ENCODE data around the gene ARHGAP6.
A peak's percentile ranks its signal among the peaks of the same experiment; 100 is the strongest.

The ARHGAP6 gene

DNA sequence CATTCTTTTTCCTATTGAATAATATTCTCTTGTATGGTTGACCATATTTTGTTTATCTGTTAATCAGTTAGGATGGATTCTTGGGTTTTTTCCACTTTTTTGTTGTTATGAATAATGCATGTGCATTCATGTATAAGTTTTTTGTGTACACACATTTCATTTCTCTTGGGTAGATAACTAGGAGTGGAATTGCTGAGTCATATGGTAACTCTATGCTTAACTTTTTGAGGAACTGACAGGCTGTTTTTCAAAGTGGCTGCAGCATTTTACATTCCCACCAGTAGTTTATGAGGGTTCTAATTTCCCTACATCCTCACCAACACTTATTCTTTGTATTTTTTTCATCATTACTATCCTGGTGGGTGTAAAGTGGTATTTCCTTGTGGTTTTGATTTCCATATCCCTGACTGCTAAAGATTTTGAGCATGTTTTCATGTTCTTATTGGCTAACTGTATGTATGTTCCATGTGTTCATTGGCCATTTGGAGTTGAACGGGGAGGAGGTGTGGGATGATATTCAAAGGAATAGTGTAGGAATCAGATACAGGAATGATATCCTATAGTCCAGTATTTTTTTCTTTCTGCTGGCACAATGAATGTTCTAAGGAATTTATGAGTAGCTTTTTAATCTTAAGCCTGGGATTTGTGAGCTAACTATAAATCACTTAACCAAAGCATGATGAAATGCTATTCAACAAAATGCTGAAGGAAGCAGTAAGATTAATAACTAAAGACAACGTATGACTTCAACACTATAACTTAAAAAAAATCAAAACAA, 258.2 kb downstream of the ARHGAP6 start:
- in situ Hi-C loops (cut with HindIII; ENCODE audit: low sequenced_read_pairs), result no loop called here
- TF ChIP-seq, protein P1, sequence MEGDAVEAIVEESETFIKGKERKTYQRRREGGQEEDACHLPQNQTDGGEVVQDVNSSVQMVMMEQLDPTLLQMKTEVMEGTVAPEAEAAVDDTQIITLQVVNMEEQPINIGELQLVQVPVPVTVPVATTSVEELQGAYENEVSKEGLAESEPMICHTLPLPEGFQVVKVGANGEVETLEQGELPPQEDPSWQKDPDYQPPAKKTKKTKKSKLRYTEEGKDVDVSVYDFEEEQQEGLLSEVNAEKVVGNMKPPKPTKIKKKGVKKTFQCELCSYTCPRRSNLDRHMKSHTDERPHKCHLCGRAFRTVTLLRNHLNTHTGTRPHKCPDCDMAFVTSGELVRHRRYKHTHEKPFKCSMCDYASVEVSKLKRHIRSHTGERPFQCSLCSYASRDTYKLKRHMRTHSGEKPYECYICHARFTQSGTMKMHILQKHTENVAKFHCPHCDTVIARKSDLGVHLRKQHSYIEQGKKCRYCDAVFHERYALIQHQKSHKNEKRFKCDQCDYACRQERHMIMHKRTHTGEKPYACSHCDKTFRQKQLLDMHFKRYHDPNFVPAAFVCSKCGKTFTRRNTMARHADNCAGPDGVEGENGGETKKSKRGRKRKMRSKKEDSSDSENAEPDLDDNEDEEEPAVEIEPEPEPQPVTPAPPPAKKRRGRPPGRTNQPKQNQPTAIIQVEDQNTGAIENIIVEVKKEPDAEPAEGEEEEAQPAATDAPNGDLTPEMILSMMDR (IDR thresholded peaks at IDR 0.05; ENCODE audit: low read depth, low read length, missing control alignments), result no peak
- no peak for DNase-seq (ENCODE audit: low read depth)
- no peak overlapping the region for H3K4me3 ChIP-seq (ENCODE audit: low read depth, low read length)

DNA sequence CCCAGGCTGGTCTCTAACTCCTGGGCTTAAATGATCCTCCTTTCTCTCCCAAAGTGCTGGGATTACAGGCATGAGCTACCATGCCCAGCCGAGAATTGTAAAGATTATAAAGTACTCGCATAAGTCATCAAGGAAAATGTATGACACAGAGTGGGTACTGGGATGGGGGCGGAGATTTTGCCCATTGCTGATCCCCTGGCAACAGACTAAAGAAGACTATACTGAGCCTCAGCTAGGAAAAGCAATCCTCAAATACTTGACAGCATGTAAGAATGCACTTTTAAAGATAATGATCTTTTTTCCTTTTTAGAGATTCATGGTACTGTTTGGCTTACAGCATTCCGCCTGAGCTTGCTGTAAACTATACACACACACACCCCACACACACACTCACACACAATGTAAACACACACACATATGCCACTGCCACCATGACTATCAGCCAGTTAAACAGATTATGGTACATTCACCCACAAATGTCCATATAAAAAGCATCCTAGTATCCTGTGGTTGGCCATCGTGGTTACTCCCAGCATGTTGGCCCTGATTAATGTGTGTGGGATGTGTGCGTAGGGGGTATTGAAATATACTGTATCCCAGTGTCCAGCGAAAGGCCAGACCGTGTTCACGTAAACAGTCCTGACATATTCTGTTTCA, 259.5 kb downstream of the ARHGAP6 start:
- DNase-seq (ENCODE audit: low read depth), result peak; percentile 35
- no peak overlapping the region for H3K4me3 ChIP-seq (ENCODE audit: low read depth, low read length)
- TF ChIP-seq, protein P1 (IDR thresholded peaks at IDR 0.05; ENCODE audit: low read depth, low read length, missing control alignments), result no peak
- in situ Hi-C loops (cut with HindIII; ENCODE audit: low sequenced_read_pairs), result no loop called here

DNA sequence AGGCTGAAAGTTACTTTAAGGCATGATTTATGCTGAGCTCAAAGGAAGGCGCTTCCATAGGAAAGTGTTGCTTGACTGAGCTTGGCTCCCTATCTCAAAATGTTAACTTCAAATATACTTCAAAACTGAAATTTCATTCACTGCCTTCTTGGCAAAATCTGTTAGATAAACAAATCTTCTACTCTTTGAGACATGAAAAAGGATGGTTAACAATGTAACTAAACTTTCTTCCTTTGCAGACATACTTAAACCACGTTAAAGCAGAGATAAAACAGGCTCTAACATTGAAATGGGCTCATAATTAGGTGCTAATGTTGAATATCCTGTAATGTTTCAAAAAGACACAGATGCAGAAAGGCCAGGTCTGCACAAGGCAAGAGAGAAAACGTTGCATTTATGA, 262.1 kb downstream of the ARHGAP6 start:
- TF ChIP-seq, protein P1 (IDR thresholded peaks at IDR 0.05; ENCODE audit: low read depth, low read length, missing control alignments), result no peak
- in situ Hi-C loops (cut with HindIII; ENCODE audit: low sequenced_read_pairs), result no loop called here
- DNase-seq (ENCODE audit: low read depth), result no peak
- no peak overlapping the region for H3K4me3 ChIP-seq (ENCODE audit: low read depth, low read length)

DNA sequence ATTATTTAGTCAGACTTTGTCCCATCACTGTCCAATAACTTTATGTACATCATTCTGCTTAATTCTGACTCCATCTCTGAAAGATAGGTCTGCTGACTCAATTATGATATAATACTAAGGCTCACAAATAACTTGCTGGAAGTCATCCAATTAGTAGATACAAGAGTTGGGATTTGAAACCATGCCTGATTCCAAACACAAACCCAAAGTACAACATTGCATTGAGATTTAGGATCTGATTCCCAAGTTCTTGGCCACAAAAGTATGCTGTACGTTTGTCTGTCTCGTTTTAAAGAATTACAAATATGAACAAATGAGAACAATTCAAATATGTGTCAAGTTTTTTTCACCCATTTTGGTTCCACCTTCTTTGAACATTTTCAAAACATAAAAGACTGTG, 263.8 kb downstream of the ARHGAP6 start:
- TF ChIP-seq, protein P1 (IDR thresholded peaks at IDR 0.05; ENCODE audit: low read depth, low read length, missing control alignments), result no peak
- DNase-seq (ENCODE audit: low read depth), result no peak
- in situ Hi-C loops (cut with HindIII; ENCODE audit: low sequenced_read_pairs), result no loop called here
- no peak overlapping the region for H3K4me3 ChIP-seq (ENCODE audit: low read depth, low read length)

DNA sequence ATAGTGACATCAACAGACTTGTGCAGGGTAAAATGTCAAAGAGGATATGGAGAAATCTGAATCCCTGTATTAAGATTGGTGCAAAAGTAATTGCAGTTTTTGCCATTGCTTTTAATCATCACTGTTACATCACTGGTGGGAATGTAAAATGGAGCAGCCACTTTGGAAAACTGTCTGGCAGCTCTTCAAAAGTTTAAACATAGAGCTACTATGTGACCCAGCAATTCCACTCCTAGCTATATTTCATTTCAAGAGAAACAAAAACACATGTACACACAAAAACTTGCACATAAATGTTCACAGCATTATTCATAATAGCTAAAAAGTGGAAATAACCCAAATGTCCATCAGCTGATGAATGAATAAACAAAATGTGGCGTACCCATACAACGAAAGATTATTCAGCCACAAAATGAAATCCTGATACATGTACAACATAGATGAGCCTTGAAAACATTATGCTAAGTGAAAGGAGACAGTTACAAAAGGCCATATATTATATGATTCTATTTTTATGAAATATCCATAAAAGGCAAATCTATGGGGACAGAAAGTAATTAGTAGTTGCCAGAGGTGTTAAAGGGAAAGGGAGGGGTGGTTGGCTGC, 266.1 kb downstream of the ARHGAP6 start:
- in situ Hi-C loops (cut with HindIII; ENCODE audit: low sequenced_read_pairs), result no loop called here
- TF ChIP-seq, protein P1 (IDR thresholded peaks at IDR 0.05; ENCODE audit: low read depth, low read length, missing control alignments), result no peak
- no peak overlapping the region for H3K4me3 ChIP-seq (ENCODE audit: low read depth, low read length)
- DNase-seq (ENCODE audit: low read depth), result no peak

DNA sequence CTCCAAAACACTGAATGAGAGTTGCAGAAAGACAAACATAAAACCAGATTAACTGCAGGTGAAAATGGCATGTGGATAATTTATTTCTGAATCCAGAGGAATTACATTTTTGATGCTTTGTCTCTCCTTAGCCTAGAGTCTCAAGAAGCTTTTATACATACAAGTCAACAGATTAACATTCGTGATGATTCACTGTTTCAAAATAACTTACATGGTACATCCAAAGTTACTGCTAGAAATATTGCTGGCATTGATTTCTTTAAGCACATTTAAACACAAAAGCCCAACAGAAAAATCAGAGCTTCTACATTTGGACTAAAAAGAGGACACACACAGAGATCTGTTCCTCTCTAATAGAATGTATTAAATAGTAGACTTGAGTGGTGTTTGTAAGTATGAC, 266.9 kb downstream of the ARHGAP6 start:
- DNase-seq (ENCODE audit: low read depth), result no peak
- in situ Hi-C loops (cut with HindIII; ENCODE audit: low sequenced_read_pairs), result no loop called here
- no peak overlapping the region for H3K4me3 ChIP-seq (ENCODE audit: low read depth, low read length)
- TF ChIP-seq, protein P1 (IDR thresholded peaks at IDR 0.05; ENCODE audit: low read depth, low read length, missing control alignments), result no peak
